ENCODE results near the gene HOXB3.

GRCh38 chr17:48555258-48556228 lies 34.5 kb downstream of the HOXB3 start:
- TF ChIP-seq CTCF (IDR thresholded peaks at IDR 0.05) (no peak), ZFX (IDR thresholded peaks at IDR 0.05; ENCODE audit: borderline replicate concordance) (no peak)

Data from 22Rv1 (cell line).